ENCODE measurements around the gene ABCB6.

Gene ABCB6

DNA sequence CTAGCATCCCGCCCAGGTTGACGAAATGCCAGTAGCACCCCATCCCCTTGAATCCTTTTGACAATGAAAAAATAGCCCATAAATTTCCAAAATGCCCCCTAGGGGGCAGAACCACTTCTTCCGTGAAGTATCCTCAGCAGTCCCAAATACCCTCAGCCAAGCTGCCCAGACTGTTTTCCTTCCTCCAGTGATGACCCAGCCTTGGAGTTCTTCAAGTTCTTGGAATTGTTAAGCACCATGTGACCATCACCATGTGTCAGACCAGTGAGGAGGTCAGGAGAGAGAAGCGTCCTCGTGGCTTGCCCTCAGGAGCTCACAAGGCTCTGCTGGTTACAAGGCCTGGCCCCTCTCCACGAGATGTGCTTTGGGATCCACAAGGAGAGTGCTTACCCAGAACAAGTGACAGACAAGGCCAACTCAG is 47.5 kb downstream of the ABCB6 start:
- Histone ChIP-seq H3K36me3 (ENCODE audit: control insufficient read depth, insufficient read depth, low read length) (no peaks in the 10 kb centered on the region), H2AFZ (no peak overlapping the region), H3K4me1 (peaks cover 3% of the 10 kb centered on the region), H3K9ac (no peak overlapping the region), H3K27ac (peak overlapping the region; percentile 37), H3K4me2 (ENCODE audit: low read length) (no peak overlapping the region), H3K9me3 (ENCODE audit: control insufficient read depth, low read length) (no peaks in the 10 kb centered on the region), H3K27me3 (ENCODE audit: control insufficient read depth, insufficient read depth, low read length) (no peaks in the 10 kb centered on the region), H3K79me2 (no peaks in the 10 kb centered on the region), H3K4me3 (ENCODE audit: low read depth, low read length) (no peak overlapping the region)
- TF ChIP-seq, protein P1, sequence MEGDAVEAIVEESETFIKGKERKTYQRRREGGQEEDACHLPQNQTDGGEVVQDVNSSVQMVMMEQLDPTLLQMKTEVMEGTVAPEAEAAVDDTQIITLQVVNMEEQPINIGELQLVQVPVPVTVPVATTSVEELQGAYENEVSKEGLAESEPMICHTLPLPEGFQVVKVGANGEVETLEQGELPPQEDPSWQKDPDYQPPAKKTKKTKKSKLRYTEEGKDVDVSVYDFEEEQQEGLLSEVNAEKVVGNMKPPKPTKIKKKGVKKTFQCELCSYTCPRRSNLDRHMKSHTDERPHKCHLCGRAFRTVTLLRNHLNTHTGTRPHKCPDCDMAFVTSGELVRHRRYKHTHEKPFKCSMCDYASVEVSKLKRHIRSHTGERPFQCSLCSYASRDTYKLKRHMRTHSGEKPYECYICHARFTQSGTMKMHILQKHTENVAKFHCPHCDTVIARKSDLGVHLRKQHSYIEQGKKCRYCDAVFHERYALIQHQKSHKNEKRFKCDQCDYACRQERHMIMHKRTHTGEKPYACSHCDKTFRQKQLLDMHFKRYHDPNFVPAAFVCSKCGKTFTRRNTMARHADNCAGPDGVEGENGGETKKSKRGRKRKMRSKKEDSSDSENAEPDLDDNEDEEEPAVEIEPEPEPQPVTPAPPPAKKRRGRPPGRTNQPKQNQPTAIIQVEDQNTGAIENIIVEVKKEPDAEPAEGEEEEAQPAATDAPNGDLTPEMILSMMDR (IDR thresholded peaks at IDR 0.05): peak; percentile 72

DNA sequence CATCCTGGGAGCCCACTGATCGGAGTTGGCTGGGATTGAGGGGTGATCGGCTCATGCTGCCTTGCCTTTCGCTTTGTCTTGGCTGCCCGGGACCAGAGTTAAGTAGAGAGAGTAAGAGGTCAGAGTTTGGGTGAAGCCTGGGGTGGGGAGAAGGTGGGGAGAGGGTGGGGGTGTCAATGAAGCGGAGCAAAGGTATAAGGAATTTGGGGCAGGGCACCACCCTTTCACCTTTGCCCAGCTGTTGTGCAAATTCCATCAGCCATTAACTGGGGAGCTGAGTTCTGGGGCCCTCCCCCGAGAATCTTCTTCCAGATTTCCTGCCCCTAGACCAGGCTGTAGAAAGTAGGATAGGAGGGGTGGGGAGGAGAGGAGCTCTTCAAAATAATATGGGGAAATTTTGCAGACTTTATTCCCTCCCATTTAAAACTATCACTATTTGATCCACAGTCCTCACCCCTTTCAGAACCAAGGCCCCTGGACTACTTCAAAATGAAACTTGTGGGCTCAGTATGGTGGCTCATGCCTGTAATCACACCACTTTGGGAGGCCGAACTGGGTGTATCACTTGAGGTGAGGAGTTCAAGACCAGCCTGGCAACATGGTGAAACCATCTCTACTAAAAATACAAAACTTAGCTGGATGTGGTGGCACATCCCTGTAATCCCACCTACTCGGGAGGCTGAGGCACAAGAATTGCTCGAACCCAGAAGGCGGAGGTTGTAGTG is 48.7 kb downstream of the ABCB6 start, which contains the start of gene SLC23A3:
SLC23A3 (minus strand) TSS at position 100 of the 725 bp plus-strand sequence; CDS start at position 55, 45 bp downstream.
- Histone ChIP-seq H3K79me2 (no peaks in the 10 kb centered on the region), H3K4me1 (no peaks in the 10 kb centered on the region), H3K27ac (no peak within 1 kb of the TSS), H3K36me3 (ENCODE audit: control insufficient read depth, insufficient read depth, low read length) (no peaks in the 10 kb centered on the region), H2AFZ (no peak within 1 kb of the TSS), H3K9me3 (ENCODE audit: control insufficient read depth, low read length) (no peaks in the 10 kb centered on the region), H3K4me2 (ENCODE audit: low read length) (no peak within 1 kb of the TSS), H3K9ac (no peak within 1 kb of the TSS), H3K4me3 (ENCODE audit: low read depth, low read length) (no peak within 1 kb of the TSS), H3K27me3 (ENCODE audit: control insufficient read depth, insufficient read depth, low read length) (no peaks in the 10 kb centered on the region)
- TF ChIP-seq, protein P1 (IDR thresholded peaks at IDR 0.05): no peak

- H3K9me3 ChIP-seq (ENCODE audit: control insufficient read depth, low read length): no peaks in the 10 kb centered on the region
- H3K79me2 ChIP-seq: no peaks in the 10 kb centered on the region
- no peak overlapping the region for H3K27ac ChIP-seq
- H3K9ac ChIP-seq: no peak overlapping the region
- no peak overlapping the region for H3K4me2 ChIP-seq (ENCODE audit: low read length)
- H3K36me3 ChIP-seq (ENCODE audit: control insufficient read depth, insufficient read depth, low read length): no peaks in the 10 kb centered on the region
- H3K27me3 ChIP-seq (ENCODE audit: control insufficient read depth, insufficient read depth, low read length): no peaks in the 10 kb centered on the region
- H3K4me3 ChIP-seq (ENCODE audit: low read depth, low read length): no peak overlapping the region
- TF ChIP-seq, protein P1 (IDR thresholded peaks at IDR 0.05): no peak
- no peaks in the 10 kb centered on the region for H3K4me1 ChIP-seq
- no peak overlapping the region for H2AFZ ChIP-seq
These were observed 49.8 kb downstream of the ABCB6 start for GRCh38 chr2:219168932-219169331.

DNA sequence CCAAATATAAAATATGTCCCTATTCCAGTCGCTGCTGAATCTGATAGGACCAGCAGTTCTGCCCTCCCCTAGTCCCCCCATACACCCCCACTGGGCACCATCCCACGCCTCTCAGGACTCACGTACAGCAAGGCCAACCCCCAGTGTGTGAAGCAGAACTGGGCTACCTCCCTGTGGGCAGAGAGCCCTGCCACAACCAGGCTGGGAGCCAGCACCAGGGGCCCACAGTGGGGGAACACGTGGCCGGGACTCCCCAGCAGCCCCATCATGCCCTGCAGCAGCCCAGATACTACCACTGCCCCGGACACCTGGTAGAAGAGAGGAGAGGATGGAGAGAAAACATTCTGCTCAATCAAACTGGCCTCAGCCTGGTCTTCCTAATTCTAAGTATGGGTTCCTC is 50.2 kb downstream of the ABCB6 start:
- Histone ChIP-seq H2AFZ (no peak overlapping the region), H3K9me3 (ENCODE audit: control insufficient read depth, low read length) (no peaks in the 10 kb centered on the region), H3K36me3 (ENCODE audit: control insufficient read depth, insufficient read depth, low read length) (no peaks in the 10 kb centered on the region), H3K27me3 (ENCODE audit: control insufficient read depth, insufficient read depth, low read length) (no peaks in the 10 kb centered on the region), H3K27ac (no peak overlapping the region), H3K9ac (no peak overlapping the region), H3K79me2 (no peaks in the 10 kb centered on the region), H3K4me3 (ENCODE audit: low read depth, low read length) (no peak overlapping the region), H3K4me2 (ENCODE audit: low read length) (no peak overlapping the region), H3K4me1 (no peaks in the 10 kb centered on the region)
- TF ChIP-seq, protein P1 (IDR thresholded peaks at IDR 0.05): no peak

DNA sequence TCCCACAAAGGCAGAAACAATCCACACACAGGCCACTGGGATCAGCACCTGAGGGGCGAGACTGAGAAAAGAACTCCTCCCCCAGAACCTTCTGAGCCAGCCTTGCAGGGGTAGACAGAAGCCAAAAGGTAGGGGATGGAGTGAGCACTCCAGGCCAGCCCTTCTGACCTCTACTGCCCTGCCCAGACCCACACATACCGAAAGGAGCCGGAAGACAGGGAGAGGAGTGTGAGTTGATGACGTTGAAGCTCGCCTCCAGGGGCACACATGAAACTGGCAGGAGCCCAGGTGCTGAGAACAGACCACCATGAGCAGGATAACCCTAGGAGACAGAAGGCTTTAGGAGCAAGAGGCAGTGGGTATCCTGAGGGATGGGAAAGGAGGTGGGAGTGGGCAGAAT is 50.8 kb downstream of the ABCB6 start:
- H3K9ac ChIP-seq: no peak overlapping the region
- H3K4me1 ChIP-seq: no peaks in the 10 kb centered on the region
- no peaks in the 10 kb centered on the region for H3K36me3 ChIP-seq (ENCODE audit: control insufficient read depth, insufficient read depth, low read length)

More for the DNA sequence above, 50.8 kb downstream of the ABCB6 start:
- H2AFZ ChIP-seq: no peak overlapping the region
- no peak overlapping the region for H3K4me2 ChIP-seq (ENCODE audit: low read length)
- no peaks in the 10 kb centered on the region for H3K79me2 ChIP-seq
- no peaks in the 10 kb centered on the region for H3K9me3 ChIP-seq (ENCODE audit: control insufficient read depth, low read length)
- no peaks in the 10 kb centered on the region for H3K27me3 ChIP-seq (ENCODE audit: control insufficient read depth, insufficient read depth, low read length)
- no peak overlapping the region for H3K27ac ChIP-seq
- TF ChIP-seq, protein P1 (IDR thresholded peaks at IDR 0.05): no peak
- no peak overlapping the region for H3K4me3 ChIP-seq (ENCODE audit: low read depth, low read length)
